ENCODE measurements around the gene SORCS3.

SORCS3 gene

DNA sequence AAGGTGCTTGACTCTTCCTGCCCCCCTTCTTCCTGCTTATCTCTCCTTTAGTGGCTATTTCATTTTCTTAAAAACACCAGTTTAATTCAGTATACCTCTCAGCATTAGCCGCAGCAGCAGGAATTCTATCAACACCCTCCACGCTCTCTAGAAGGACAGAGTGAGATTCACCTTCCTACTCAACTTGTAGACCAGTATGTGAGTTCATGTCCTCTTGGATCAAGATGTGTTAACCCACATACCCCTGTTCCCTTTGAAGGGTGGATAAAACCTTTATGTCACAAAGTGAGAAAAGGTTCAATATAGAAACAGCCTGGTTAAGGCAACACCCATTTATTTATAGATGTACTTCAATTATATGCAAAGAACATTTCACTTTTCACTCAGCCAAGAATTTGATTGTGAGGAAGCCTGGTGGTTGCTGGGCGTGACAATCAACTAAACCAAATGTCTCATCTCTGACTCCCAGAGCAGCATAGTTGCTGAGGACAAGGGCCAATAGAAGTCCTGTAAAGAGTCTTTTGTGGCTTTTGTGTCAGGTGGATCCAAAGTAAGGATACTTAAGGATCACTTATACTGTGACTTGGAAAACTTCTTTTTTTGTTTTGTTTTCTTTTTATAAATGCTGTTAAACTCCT is 617.1 kb downstream of the SORCS3 start:
- DNase-seq (ENCODE audit: low read depth in 2 of 2), result no peak

DNA sequence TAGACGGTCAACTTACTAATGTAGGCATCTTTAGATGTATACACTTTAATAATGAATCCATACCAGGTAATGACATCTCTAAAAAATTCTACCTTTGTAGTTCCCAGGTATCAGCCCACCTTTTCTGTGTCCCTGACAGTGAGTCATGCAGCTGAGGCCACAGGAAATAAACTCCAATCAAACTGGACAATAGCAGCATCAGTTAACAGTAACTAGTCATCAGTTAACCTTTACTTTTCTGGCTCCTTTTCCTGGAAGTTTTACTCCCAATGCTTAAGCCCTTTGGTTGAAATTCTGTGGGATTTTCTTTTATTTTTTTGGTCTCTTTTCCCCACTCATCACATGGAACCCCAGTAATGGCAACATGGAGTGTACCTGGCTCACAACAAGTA is 617.6 kb downstream of the SORCS3 start:
- no peak for DNase-seq (ENCODE audit: low read depth in 2 of 2)

- DNase-seq (ENCODE audit: low read depth in 2 of 2), result no peak
Observed at GRCh38 chr10:105259201-105259600, 618.1 kb downstream of the SORCS3 start.

DNA sequence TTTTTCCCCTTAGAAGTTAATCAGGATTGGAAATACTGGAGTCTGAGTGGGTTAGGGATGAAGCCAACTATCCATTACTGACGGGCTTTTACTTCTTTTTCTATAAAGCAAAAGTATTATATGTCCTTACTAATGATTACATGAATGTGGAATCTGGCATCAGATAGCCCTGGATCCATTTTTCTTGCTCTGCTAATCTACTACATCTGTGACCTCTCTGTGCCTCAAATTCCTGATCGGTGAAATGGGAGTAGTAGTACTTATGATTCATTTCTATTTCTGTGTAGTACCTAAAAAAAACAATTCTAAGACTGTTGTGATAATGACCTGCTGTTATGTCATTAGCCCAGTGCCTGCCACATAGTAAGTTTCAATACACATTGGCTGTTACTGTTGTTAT is 621.6 kb downstream of the SORCS3 start:
- DNase-seq (ENCODE audit: low read depth in 2 of 2), result peak; percentile 27 to 32

- DNase-seq (ENCODE audit: low read depth in 2 of 2), result no peak
Observed at GRCh38 chr10:105266966-105267539, 626.0 kb downstream of the SORCS3 start.

GRCh38 chr10:105268961-105269360 is 627.9 kb downstream of the SORCS3 start:
- no peak for DNase-seq (ENCODE audit: low read depth in 2 of 2)

- DNase-seq (ENCODE audit: low read depth in 2 of 2), result no peak
Observed at GRCh38 chr10:105269689-105270088, 628.6 kb downstream of the SORCS3 start.

GRCh38 chr10:105274556-105275070 is 633.5 kb downstream of the SORCS3 start:
- DNase-seq (ENCODE audit: low read depth in 2 of 2), result no peak

DNA sequence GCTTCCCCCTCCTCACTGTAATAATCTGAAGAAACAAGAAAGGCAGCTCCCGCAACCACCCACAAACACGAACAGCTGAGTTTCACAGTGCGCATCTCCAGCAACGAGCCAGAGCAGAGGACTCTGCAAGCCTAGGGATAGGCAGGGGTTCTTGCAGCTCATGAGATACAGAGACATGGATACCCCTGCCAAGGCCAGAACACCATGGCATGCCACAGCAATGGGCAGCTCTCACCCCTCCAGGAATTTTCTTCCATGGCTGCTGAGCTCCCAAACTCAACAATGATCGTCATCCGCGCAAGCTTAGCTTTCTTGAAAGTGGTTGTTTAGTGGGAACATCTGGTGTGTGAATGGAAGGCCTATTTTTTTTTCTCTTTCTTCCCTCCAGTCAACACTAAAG is 637.3 kb downstream of the SORCS3 start:
- no peak for DNase-seq (ENCODE audit: low read depth in 2 of 2)

DNA sequence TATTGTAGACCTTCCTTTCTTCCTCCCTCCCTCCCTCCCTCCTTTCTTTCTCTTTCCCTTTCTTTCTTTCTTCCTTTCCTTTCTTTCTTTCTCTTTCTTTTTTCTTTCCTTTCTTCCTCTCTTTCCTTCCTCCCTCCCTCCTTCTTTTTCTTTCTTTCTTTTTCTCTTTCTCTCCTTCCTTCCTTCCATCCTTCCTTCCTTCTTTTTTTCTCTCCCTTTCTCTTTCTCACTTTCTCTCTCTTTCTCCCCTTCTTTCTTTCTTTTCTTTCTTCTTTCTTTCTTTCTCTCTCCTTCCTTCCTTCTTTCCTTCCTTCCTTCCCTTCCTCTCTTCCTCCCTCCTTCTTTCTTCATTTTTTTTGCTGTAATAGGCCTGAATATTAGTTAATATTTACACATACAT is 638.0 kb downstream of the SORCS3 start:
- DNase-seq (ENCODE audit: low read depth in 2 of 2), result no peak

GRCh38 chr10:105280895-105281294 is 639.8 kb downstream of the SORCS3 start:
- DNase-seq (ENCODE audit: low read depth in 2 of 2), result no peak

DNA sequence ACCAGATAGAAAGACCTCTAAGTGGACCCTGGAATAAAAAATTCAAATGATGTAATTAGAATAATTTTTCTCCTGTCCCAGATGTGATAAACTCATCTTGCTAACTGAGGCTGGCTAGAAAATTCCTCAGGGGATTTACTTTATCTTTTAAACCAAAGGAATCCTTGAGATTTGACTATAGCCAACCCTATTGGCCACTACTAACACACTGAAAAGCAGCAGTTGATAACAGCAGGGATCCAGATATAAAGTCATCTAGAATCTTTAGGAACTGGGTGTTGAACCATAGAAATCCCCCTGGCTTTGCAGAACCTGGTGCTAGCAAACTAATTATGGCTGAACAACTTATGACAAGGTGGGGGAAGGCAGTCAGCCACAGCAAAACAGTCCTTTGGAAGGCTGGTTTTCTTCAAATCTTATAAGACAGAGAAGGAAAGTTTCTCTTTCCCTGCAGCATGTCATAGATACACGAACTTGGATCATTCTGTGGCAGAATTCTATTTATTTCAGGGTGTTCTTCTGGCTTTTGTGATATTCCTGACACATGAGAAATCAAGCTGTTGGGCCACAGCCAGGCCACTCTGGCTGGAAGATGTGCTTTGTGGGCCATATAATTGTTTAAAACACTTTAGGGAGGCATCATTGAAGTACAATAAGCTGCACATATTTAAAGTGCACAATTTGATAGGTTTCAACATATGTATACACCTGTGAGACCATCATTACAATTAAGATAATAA is 643.6 kb downstream of the SORCS3 start:
- DNase-seq (ENCODE audit: low read depth in 2 of 2), result no peak

DNA sequence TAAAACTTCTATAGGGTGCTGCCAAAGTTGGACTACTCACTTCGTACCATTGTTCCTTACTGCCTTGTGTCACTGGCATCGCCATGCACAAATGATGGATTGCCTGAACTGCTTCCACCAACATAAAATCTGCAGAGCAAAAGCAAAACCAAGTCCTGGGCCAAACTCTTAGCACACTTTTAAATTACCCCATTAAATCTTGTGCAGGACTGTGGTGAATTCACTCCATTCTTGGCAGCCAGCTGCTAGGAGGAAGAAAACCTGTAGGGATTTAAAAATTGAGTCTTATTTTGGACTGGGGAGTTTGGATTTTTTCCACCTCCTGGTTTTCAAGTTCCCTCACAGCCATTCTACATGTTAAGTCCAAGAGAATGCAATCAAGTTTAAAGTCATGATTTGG is 646.9 kb downstream of the SORCS3 start:
- DNase-seq (ENCODE audit: low read depth in 2 of 2), result no peak

- DNase-seq (ENCODE audit: low read depth in 2 of 2), result no peak
Observed at GRCh38 chr10:105288613-105289012, 647.5 kb downstream of the SORCS3 start.

- DNase-seq (ENCODE audit: low read depth in 2 of 2), result no peak
Observed at GRCh38 chr10:105291571-105291970, 650.5 kb downstream of the SORCS3 start.

GRCh38 chr10:105292236-105292635 is 651.1 kb downstream of the SORCS3 start:
- no peak for DNase-seq (ENCODE audit: low read depth in 2 of 2)
